ENCODE data around the gene ATP8B2.
"Not testable (repeated sequence)": the region's sequence is repeated elsewhere in the genome, so short reads cannot be mapped to it uniquely, and the experiment has no call there.

Gene ATP8B2

DNA sequence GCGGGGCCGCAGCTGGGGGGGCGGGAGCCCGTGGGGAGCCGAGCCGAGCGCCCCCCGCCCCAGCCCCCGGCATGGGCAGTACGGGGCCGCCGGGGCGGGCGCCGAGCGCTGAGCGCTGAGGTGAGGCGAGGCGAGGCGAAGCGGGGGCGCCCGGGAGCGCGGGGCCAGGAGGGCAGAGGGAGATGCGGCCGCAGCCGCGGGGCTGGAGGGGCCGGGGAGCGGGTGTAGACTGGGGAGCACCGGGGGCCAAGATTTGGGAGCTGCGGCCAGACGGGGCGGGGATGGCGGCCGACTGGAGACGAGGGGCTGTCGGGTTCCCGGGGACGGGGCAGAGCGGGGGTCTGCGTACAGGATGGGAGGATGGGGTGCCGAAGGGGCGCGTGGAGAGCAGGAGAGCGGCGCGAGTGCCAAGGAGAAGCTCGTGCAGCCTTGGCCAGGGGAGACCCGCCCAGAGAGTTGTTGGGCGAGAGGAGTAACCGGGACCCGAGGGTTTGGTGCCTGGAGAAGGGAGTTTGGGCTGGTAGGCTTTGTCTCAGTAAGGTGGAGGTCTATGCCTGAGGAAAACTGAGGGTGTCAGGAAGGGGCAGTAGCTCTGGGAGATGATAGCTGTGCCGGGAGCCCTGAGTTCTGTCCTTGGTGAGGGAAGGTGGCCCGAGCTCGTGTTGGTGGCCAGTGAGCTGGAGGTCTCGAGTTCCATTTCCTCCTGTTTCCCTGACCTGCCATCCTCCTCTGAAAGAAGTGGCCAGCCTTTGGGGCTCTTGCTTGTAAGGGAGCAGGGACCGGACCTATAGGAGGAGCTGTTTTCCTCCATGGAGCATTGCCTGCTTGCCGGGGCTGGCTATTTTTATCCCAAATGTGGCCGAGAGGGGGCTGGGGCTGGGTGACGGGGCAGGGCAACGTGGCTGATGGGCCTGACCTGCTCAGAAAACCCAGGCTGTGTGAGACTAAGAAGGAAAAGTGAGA lies 539 bp downstream of the ATP8B2 start:
- peak; percentile 67 for DNase-seq (ENCODE audit: low read depth)

DNA sequence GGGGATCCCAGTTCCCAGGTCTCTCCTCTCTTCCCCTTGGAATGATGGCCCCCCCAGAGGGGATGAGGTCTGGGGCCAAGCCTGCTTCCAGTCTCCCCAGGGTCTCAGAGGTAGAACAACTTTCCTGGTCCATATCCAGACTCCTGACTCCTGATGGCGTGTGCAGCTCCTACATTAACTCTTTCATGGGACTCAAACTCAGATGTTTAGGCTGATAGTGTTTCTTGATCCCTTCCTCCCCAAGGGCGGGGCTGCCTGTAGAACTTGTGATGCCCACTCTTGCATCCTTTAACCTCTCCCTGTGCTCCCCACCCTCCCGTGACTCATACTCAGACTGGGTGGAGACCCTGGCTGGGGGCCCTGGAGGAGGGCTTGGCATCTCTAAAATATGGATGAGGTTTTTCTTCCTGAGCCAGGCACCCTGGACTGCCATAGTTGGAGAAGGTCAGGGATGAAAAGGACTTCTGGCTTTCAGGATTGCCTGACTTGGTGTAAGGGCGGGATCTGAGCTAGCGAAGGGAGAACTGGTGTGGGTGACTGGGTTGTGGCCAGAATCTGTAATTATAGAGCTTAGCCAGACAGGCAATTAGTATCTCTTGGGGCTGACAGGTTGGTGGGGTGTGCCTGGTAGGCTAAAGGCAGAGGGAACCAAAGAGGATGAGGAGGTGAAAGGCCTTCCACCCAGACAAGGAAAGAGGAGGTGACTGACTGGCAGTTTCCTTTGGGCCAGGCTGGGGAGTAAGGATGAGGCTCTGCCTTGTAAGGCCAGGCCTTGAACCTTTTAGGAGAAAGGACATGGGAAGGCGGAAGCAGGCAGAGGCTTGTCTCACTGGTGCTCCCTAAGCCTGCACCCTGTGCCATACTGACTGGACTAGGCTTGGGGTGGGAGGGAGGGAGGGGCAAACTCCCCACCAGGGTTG lies 1.5 kb downstream of the ATP8B2 start:
- peak; percentile 4 for DNase-seq (ENCODE audit: low read depth)

DNA sequence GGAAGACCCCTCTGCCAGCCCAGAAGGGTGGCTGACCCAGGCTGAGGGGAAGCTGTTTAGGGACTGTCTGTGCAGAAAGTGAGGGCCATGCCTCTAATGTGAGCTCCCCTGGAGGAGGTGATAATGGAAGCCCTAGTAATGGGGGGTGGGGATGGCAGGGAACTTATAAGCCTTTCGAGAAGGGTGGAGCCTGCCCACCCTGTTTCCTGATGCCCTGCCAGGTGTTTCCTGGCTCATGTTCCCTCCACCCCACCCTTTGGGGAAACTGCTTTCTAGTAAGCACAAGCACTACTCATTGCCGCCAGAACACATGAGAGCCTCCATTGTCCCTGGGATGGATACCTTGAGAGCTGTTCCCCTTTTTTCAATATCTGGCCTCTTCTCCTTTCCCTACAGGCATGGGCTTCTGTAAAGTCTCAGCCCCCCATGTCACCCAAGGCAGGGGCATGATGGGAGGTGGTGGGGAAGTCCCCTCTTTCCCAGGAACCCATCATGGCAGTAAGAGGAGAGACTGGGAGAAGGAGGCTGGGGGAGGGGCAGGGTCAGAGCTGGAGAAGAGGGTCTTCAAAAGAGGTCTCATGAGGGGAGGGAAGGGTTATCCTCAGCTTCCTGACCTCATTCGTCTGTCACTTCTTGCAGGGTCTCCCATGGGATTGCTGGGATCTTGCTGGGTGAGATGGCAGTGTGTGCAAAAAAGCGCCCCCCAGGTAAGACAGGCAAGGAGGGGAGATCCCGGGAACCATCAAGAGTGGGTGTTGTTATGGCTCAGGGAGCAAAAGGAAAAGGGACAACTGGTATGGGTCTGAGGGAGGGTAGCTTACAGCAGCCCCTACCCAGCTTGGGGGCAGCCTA lies 2.4 kb downstream of the ATP8B2 start:
- no peak for DNase-seq (ENCODE audit: low read depth)

DNA sequence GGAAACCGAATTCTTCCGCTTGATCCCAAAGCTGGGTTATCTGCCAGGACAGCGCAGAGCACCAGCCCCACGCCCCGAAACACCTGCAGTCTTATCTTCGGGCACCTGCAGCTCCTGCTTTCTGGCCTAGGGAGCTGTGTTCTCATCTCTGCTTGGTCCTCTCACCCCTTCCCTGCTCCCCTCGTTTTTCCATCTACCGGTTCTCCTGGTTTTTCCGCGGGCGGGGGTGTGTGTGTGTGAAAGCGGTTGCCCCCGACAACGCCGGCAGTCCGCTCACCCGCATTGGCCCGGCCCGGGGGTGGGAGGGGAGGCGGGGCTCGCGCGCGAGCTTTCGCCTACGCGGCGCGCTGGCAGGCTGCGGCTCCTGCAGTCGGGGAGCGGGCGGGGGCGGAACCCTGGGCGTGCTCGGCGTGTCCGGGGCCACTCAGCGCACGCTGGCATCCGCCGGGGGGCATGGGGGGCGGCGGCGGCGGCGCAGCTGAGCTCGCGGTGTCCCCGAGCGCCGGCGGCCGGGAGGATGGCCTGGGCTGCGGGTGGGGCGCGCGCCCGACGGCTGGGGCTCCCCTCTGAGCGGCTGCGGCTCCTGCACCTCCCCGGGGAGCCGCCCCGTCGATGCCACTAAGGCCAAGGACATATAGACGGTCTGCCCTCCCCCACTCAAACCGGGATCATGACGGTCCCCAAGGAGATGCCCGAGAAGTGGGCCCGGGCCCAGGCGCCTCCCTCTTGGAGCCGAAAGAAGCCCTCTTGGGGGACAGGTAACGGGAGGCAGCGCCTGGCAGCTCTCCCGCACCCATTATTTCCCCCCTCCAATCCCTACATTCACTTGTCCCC lies 3.2 kb downstream of the ATP8B2 start:
- peak; percentile 34 for DNase-seq (ENCODE audit: low read depth)

DNA sequence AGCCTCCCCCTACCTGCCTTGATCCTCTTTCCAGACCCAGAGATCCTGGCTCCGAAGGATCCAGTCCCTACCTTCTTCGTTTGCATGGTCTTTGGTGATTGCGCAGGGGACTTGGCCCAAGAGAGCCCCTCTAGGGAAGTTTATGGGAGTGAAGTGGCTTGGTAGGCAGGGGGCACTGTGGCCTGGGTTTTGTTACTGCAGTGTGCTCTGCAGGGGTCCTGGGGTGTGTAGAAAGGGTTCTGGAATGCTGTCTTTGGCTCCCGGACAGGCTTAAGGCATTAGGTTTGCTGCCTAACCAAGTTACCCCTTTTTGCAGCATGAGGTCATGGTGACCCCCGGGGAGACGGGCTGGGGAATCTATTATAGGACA lies 3.8 kb downstream of the ATP8B2 start:
- no peak for DNase-seq (ENCODE audit: low read depth)

DNA sequence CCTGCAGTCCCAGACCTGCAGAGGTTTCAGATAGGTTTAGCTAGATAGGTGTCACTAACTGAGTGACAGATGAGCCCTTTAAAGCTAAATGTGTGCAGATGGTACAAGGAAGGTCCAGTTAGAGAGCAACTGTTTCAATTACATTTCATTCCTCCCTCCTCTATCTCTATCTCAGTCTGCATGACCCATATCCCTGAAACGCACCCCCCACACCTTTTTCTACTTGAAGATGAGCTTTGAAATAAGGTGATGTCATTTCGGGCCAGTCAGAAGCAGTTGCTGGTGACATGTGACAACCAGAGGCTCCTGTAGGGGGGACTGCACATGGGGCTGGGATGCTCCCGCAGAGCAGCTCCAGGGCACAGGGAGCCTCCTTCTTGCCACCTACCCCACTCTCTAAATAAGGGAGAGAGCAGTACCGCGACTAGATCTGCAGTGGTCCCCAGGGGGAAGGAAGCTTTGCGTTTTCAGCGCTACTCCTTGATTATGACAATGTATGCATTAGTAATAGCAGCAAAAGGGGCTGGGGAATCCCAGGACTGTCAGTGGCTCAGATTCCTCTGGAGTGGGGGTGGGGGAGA lies 4.3 kb downstream of the ATP8B2 start:
- DNase-seq (ENCODE audit: low read depth), result no peak

DNA sequence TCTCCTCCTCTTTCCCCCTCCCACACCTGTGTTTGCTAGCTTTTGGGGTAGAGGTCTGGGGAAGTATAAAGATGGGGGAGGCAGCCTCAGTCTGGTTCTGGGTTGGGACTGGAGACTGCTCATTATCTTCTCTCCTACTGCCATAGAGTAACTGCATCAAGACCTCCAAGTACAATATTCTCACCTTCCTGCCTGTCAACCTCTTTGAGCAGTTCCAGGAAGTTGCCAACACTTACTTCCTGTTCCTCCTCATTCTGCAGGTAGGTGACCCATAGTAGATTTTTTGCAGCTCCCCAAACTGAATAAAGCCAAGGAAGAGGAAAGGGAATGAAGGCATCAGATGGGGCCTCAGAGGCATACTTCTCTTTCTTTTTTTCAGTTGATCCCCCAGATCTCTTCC lies 5.3 kb downstream of the ATP8B2 start:
- no peak for DNase-seq (ENCODE audit: low read depth)

DNA sequence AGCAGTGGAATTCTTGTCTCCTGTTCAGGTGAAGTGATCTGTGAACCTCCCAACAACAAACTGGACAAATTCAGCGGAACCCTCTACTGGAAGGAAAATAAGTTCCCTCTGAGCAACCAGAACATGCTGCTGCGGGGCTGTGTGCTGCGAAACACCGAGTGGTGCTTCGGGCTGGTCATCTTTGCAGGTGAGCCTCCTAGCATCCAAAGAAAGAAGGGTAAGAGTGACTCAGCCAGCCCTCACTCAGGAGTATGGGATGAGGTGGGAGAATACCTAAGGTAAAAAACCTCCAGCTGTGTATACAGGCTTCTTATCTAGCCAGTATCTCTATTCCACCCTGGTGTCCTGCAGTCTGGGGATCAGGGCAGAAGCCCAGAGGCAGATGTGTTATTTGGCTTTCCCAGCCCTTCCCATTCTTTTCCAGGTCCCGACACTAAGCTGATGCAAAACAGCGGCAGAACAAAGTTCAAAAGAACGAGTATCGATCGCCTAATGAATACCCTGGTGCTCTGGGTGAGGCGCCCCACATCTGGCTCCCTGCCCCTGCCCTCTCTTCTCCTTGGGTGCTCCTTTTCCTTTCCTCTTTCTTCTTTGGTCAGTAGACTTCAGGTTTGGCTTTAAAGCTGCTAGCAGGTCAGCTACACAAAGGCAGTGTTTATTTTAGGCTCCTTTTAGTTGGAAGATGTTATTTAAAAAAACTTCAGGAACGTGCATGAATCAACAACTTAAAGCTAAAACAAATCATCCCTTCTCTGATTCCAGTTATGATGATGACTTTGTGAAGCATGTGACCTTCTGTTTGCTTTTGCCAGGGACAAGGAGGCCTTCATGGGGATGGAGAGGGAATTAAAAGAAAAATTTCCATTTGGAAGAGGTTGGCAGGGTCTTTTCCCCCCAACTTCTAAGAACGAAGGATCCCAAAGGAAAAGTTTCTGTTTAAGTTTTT lies 9.0 kb downstream of the ATP8B2 start:
- DNase-seq (ENCODE audit: low read depth), result peak; percentile 9

DNA sequence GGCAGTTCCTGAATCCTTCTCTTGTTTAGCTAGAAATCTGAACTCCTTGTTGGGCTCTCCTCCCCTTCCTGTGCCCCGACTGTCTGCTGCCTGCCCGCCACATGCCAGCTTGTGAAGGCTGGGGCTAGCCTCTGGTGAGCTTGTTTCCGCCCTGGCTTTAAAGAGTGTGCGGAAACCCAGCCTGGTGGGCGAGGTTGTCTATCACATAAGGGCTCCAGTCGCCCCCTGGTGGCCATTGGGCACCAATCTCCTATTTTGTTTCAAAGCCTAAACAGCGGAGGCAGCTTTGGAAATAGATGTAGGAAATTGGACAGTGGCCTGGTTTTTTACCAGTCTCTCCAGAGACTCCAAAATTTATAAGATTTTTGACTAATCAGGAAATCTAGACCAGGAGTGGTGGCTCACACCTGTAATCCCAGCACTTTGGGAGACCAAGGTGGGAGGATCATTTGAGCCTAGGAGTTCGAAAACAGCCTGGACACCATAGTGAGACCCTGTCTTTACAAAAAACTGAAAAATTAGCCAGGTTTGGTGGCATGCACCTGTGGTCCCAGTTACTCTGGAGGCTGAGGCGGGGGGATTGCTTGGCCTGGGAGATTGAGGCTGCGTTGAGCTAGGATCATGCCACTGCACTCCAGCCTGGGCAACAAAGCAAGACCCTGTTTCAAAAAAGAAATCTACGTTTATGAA lies 9.8 kb downstream of the ATP8B2 start:
- DNase-seq (ENCODE audit: low read depth), result peak; percentile 69

DNA sequence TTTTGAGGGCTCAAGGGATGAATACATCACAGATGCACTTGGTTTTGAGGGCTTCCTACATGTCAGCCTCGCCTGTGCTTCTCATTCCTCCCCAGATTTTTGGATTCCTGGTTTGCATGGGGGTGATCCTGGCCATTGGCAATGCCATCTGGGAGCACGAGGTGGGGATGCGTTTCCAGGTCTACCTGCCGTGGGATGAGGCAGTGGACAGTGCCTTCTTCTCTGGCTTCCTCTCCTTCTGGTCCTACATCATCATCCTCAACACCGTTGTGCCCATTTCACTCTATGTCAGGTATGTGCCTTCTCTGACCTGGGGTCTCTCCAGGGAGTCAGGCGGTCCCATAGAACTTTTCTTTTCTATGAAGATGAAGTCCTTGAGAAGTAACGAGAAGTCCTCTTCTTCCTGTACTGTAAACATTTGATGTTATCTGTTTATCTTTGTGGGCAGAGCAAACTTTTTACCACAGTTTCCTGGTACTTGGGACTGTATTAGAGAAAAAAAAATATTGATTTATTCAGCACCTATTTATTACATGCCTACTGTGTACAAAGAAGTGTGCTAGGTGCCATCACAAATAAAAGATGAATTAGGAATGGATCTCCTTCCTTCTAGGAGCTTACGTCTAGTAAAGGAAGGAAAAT lies 12.0 kb downstream of the ATP8B2 start:
- no peak for DNase-seq (ENCODE audit: low read depth)

DNA sequence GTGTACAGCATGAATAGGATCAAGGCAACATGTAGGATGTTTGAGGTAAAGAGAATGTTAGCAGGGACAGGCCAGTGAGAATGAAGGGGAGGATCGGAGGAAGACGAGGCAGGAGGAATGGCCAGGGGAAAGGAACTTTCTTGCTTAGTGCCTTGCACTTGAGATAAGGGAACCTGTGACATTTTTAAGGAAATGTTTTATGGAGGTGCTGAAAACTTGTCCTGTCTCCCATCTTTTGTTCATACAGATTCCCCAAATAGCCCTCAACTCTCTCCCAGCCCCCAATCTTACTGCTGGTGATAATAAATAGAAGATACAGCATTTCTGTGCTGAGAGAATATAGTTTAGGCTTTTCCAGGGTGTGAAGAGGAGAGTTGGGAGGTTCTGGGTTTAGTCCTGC lies 13.6 kb downstream of the ATP8B2 start:
- no peak for DNase-seq (ENCODE audit: low read depth)

DNA sequence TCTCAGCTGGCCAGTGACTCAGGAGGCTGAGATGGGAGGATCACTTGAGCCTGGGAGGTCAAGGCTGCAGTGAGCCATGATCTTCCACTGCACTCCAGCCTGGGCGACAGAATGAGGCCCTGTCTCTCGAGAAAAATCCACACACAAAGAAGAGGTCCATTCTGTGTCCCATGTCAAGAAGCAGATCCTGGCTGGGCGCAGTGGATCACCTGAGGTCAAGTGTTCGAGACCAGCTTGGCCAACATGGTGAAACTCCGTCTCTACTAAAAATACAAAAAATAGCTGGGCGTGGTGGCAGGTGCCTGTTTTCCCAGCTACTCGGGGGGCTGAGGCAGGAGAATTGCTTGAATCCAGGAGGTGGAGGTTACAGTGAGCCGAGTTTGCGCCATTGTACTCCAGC lies 16.0 kb downstream of the ATP8B2 start:
- not testable (repeated sequence) for DNase-seq (ENCODE audit: low read depth)

DNA sequence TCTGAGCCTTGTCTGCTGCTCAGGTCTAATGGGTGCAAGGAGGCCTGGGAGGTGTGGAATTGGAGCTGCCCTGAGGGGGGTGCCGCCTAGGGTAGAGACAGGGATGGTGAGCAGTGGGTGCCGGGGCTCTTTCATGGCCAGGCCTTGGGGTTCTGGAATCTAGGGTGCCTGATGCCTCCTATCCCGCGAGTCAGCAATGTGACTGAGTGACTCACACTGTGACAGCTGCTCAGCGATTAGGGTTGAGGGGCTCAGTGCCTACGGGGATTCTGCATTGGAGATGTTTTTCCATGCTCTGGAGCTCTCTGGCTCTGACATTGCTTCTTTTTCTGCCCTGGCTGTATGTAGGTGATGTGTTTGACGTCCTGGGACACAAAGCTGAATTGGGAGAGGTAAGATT lies 16.8 kb downstream of the ATP8B2 start:
- DNase-seq (ENCODE audit: low read depth), result no peak

DNA sequence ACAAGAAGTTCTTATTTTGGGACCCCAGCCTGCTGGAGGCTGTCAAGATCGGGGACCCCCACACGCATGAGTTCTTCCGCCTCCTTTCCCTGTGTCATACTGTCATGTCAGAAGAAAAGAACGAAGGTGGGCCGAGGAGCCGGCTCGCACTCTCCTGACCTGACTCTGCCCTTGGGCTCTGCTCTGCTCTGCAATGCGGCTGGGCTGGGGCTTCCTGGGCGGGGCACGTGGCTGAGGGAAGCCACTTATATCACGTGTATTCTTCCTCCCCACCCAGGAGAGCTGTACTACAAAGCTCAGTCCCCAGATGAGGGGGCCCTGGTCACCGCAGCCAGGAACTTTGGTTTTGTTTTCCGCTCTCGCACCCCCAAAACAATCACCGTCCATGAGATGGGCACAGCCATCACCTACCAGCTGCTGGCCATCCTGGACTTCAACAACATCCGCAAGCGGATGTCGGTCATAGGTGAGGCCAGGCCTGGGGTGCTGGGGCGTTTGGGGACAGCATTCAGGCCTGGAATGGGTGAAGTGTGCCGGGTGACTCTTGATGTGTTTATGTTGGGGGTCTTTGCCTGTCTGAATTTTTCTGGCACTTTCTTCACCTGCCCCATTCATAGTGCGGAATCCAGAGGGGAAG lies 17.6 kb downstream of the ATP8B2 start:
- DNase-seq (ENCODE audit: low read depth), result no peak

DNA sequence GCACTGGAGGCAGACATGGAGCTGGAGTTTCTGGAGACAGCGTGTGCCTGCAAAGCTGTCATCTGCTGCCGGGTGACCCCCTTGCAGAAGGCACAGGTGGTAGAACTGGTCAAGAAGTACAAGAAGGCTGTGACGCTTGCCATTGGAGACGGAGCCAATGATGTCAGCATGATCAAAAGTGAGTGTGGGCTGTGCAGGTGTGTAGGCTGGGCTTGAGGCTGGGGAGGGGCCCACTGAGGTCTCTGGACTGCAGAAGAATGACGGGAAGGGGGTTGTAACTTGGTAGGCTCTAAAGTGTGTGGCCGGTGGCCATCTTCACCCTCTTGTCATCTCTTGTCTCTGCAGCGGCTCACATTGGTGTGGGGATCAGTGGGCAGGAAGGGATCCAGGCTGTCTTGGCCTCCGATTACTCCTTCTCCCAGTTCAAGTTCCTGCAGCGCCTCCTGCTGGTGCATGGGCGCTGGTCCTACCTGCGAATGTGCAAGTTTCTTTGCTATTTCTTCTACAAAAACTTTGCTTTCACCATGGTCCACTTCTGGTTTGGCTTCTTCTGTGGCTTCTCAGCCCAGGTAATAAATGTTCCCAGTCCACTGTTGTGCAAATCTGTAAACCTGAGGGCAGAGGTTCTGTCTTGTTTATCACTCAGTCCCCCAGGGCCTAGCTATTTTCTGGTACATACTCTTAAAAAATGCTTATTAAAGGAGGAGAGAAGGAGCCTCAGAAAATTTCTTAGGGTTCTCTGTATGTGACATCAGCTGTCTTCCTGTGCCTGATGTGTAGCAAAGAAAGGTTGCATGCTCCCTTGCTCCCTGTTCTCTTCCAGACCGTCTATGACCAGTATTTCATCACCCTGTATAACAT lies 19.9 kb downstream of the ATP8B2 start:
- DNase-seq (ENCODE audit: low read depth), result peak; percentile 48

DNA sequence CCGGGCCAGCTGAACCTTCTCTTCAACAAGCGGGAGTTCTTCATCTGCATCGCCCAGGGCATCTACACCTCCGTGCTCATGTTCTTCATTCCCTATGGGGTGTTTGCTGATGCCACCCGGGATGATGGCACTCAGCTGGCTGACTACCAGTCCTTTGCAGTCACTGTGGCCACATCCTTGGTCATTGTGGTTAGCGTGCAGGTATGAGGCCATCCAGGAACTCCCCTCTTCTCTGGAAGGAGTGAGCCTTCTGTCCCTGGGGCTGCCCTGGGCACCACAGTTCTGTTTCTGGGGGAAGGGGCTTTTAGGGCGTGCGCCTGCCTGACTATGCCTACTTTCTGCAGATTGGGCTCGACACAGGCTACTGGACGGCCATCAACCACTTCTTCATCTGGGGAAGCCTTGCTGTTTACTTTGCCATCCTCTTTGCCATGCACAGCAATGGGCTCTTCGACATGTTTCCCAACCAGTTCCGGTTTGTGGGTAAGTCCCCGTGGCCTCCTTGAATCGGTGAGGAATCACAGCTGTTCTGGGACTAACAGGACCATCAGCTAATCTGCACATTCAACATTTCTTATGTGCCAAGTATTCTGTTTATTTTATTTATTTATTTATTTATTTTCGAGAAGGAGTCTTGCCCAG lies 21.1 kb downstream of the ATP8B2 start:
- DNase-seq (ENCODE audit: low read depth), result no peak
